Esophagus muscularis mucosa (tissue), 3 donors: Measurements from ENCODE around the gene SMIM11.

Experiments used
- POLR2A ChIP-seq: fragments of 450-650 bp; IDR thresholded peaks from one replicate; pipeline ENCODE4 v1.6.1; 2017; ENCODE audit warnings: antibody characterized with exemption, moderate library complexity, mild to moderate bottlenecking, low read depth
- POLR2AphosphoS5 ChIP-seq, 2 donors: sonication (generic); formaldehyde crosslinking; IDR thresholded peaks; one replicate each; pipeline ENCODE4 v1.6.1; 2017; ENCODE audit warnings: antibody characterized with exemption in 2 of 2
- TF ChIP-seq, protein P1 (sequence below), 3 experiments: fragments of 200-600 bp in 2 of 3; fragments of 450-650 bp in 1 of 3; sonication (generic) in 2 of 3; IDR thresholded peaks; one replicate each; pipeline ENCODE4 v1.5.1; 2017 to 2019; ENCODE audit warnings: antibody characterized with exemption in 3 of 3, mild to moderate bottlenecking in 2 of 3, moderate library complexity in 1 of 3

DNA sequence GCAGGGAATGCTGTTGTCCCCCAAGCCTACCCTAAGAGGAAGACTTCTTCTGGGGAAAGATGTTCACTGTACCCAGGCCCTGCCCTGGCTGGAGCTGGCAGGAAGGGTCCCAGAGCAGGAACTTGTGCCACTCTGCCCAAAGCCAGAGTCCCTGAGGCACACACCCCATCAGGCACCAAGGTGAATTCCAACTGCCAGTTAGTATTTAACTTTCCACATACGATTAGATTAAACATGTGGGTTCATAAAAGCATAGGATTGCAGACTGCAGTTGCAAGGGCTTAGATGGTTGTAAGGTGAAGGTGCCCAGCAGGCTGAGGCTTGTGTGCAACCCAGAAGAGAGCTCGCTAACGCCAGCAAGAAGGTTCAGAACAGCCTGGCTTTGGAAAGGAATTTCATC is 11.6 kb upstream of the SMIM11 start, which contains the start of gene KCNE2:
- TF ChIP-seq POLR2A, result no peak
- TF ChIP-seq, protein P1, sequence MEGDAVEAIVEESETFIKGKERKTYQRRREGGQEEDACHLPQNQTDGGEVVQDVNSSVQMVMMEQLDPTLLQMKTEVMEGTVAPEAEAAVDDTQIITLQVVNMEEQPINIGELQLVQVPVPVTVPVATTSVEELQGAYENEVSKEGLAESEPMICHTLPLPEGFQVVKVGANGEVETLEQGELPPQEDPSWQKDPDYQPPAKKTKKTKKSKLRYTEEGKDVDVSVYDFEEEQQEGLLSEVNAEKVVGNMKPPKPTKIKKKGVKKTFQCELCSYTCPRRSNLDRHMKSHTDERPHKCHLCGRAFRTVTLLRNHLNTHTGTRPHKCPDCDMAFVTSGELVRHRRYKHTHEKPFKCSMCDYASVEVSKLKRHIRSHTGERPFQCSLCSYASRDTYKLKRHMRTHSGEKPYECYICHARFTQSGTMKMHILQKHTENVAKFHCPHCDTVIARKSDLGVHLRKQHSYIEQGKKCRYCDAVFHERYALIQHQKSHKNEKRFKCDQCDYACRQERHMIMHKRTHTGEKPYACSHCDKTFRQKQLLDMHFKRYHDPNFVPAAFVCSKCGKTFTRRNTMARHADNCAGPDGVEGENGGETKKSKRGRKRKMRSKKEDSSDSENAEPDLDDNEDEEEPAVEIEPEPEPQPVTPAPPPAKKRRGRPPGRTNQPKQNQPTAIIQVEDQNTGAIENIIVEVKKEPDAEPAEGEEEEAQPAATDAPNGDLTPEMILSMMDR (IDR thresholded peaks at IDR 0.05), result no peak
- no peak for TF ChIP-seq POLR2AphosphoS5 (IDR thresholded peaks at IDR 0.05)
